Activated naive CD4-positive, alpha-beta T cell treated with anti-CD3 and anti-CD28 coated beads, Interleukin-2, amount 50 U/mL, for 24 hours (primary cell): ENCODE data around the gene UVRAG.

Experiments used
- H3K27ac Mint-ChIP-seq: one replicate; pipeline ENCODE4 v1.8.0; 2021; ENCODE audit warnings: mild to moderate bottlenecking, mixed read lengths
- H3K27me3 Mint-ChIP-seq: one replicate; pipeline ENCODE4 v1.8.0; 2021; ENCODE audit warnings: mixed read lengths
- H3K36me3 Mint-ChIP-seq: one replicate; pipeline ENCODE4 v1.8.0; 2021; ENCODE audit warnings: mixed read lengths
- H3K4me1 Mint-ChIP-seq: one replicate; pipeline ENCODE4 v1.8.0; 2021; ENCODE audit warnings: mixed read lengths
- H3K4me3 Mint-ChIP-seq: one replicate; pipeline ENCODE4 v1.8.0; 2021; ENCODE audit warnings: mild to moderate bottlenecking, mixed read lengths
- H3K9me3 Mint-ChIP-seq: one replicate; pipeline ENCODE4 v1.8.0; 2021; ENCODE audit warnings: mixed read lengths

The UVRAG gene

GRCh38 chr11:76090174-76090573, 275.2 kb downstream of the UVRAG start:
- no peak overlapping the region for H3K4me3 Mint-ChIP-seq
- no peaks in the 10 kb centered on the region for H3K27me3 Mint-ChIP-seq
- no peak overlapping the region for H3K27ac Mint-ChIP-seq
- H3K9me3 Mint-ChIP-seq = peaks cover 16% of the 10 kb centered on the region
- peaks cover 35% of the 10 kb centered on the region for H3K36me3 Mint-ChIP-seq
- no peaks in the 10 kb centered on the region for H3K4me1 Mint-ChIP-seq

GRCh38 chr11:76090821-76091220, 275.8 kb downstream of the UVRAG start:
- H3K27ac Mint-ChIP-seq = no peak overlapping the region
- no peaks in the 10 kb centered on the region for H3K27me3 Mint-ChIP-seq
- H3K4me1 Mint-ChIP-seq = no peaks in the 10 kb centered on the region
- peaks cover 16% of the 10 kb centered on the region for H3K9me3 Mint-ChIP-seq
- peaks cover 35% of the 10 kb centered on the region for H3K36me3 Mint-ChIP-seq
- H3K4me3 Mint-ChIP-seq = no peak overlapping the region

GRCh38 chr11:76094740-76095139, 279.7 kb downstream of the UVRAG start:
- Mint-ChIP-seq H3K27me3 (no peaks in the 10 kb centered on the region), H3K36me3 (peaks cover 23% of the 10 kb centered on the region), H3K4me1 (peaks cover 6% of the 10 kb centered on the region), H3K4me3 (no peak overlapping the region), H3K27ac (no peak overlapping the region), H3K9me3 (peaks cover 16% of the 10 kb centered on the region)

GRCh38 chr11:76095891-76096290, 280.9 kb downstream of the UVRAG start:
- Mint-ChIP-seq H3K4me3 (no peak overlapping the region), H3K27ac (no peak overlapping the region), H3K36me3 (peaks cover 19% of the 10 kb centered on the region), H3K4me1 (peaks cover 6% of the 10 kb centered on the region), H3K9me3 (peaks cover 8% of the 10 kb centered on the region), H3K27me3 (no peaks in the 10 kb centered on the region)

GRCh38 chr11:76096552-76096951, 281.5 kb downstream of the UVRAG start:
- Mint-ChIP-seq H3K4me1 (peaks cover 6% of the 10 kb centered on the region), H3K36me3 (peaks cover 13% of the 10 kb centered on the region), H3K4me3 (no peak overlapping the region), H3K27me3 (no peaks in the 10 kb centered on the region), H3K9me3 (peaks cover under 1% of the 10 kb centered on the region), H3K27ac (no peak overlapping the region)

- H3K9me3 Mint-ChIP-seq = no peaks in the 10 kb centered on the region
- peaks cover 7% of the 10 kb centered on the region for H3K36me3 Mint-ChIP-seq
- H3K27me3 Mint-ChIP-seq = no peaks in the 10 kb centered on the region
- H3K4me1 Mint-ChIP-seq = no peaks in the 10 kb centered on the region
- no peak overlapping the region for H3K4me3 Mint-ChIP-seq
- no peak overlapping the region for H3K27ac Mint-ChIP-seq
Measured at GRCh38 chr11:76102802-76103201, 287.8 kb downstream of the UVRAG start.

GRCh38 chr11:76103460-76103859, 288.4 kb downstream of the UVRAG start:
- Mint-ChIP-seq H3K36me3 (peaks cover 5% of the 10 kb centered on the region), H3K9me3 (no peaks in the 10 kb centered on the region), H3K4me3 (no peak overlapping the region), H3K4me1 (no peaks in the 10 kb centered on the region), H3K27ac (no peak overlapping the region), H3K27me3 (no peaks in the 10 kb centered on the region)

- H3K4me3 Mint-ChIP-seq = no peak overlapping the region
- H3K27me3 Mint-ChIP-seq = no peaks in the 10 kb centered on the region
- no peaks in the 10 kb centered on the region for H3K9me3 Mint-ChIP-seq
- H3K36me3 Mint-ChIP-seq = peaks cover 5% of the 10 kb centered on the region
- H3K4me1 Mint-ChIP-seq = no peaks in the 10 kb centered on the region
- no peak overlapping the region for H3K27ac Mint-ChIP-seq
Measured at GRCh38 chr11:76104285-76104684, 289.3 kb downstream of the UVRAG start.

DNA sequence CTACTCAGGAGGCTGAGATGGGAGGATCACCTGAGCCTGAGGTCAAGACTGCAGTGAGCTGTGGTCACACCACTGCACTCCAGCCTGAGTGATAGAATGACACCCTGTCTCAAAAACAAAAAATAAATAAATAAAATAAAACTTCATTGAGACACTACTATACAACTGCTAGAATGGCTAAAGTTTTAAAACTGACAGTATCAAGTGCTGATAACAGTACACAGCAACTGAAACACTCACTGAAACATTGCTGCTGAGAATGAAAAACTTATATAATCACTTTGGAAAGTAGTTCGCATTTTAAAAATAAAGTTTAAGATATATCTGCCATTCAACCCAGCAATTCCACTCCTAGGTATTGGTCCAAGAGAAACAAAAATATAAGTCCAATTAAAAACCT, 290.6 kb downstream of the UVRAG start:
- no peaks in the 10 kb centered on the region for H3K9me3 Mint-ChIP-seq
- H3K27ac Mint-ChIP-seq = no peak overlapping the region
- peaks cover 3% of the 10 kb centered on the region for H3K36me3 Mint-ChIP-seq
- H3K27me3 Mint-ChIP-seq = no peaks in the 10 kb centered on the region
- H3K4me1 Mint-ChIP-seq = no peaks in the 10 kb centered on the region
- H3K4me3 Mint-ChIP-seq = no peak overlapping the region

GRCh38 chr11:76107971-76108370, 293.0 kb downstream of the UVRAG start:
- no peaks in the 10 kb centered on the region for H3K27me3 Mint-ChIP-seq
- H3K4me1 Mint-ChIP-seq = no peaks in the 10 kb centered on the region
- H3K36me3 Mint-ChIP-seq = peaks cover 7% of the 10 kb centered on the region
- H3K4me3 Mint-ChIP-seq = no peak overlapping the region
- H3K27ac Mint-ChIP-seq = no peak overlapping the region
- no peaks in the 10 kb centered on the region for H3K9me3 Mint-ChIP-seq

DNA sequence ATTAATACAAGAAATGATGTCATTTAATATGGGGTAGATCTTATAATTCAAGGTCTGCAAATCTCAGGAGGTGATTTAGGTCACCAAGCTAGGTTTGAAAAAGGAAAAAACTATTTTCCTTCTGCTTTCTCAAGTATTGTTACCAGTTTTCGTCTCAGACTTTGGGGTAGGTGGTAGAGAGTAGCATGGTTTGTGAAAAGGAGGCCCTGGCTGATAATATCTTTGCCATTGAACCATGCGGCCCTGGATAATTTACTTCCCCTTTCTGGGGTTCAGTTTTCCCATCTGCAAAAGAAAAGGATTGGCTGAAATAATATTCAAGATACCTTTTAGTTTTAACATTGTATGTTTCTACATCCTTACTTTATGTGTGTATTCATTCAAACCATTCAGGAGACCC, 299.2 kb downstream of the UVRAG start:
- no peaks in the 10 kb centered on the region for H3K4me1 Mint-ChIP-seq
- H3K27ac Mint-ChIP-seq = no peak overlapping the region
- no peak overlapping the region for H3K4me3 Mint-ChIP-seq
- H3K36me3 Mint-ChIP-seq = peaks cover 17% of the 10 kb centered on the region
- H3K9me3 Mint-ChIP-seq = no peaks in the 10 kb centered on the region
- no peaks in the 10 kb centered on the region for H3K27me3 Mint-ChIP-seq

DNA sequence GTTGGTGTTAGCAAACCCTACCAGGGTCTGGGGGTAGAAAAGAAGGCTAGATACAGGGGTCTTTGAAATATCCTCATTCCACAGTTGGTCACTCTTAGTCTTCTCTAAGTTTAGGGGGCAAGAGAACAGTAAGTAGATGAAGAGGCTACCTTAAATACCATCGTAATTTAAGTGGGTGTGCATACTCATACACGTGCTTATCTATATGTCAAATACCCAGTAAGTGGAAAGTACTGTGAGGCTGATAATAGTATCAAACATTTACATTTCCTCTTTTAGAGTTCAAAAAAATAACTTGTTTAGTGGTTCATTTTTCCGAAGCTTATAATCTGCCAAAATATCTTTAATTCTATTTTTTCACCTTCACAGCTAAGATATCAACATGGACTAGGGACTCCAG, 300.5 kb downstream of the UVRAG start:
- Mint-ChIP-seq H3K4me1 (no peaks in the 10 kb centered on the region), H3K4me3 (no peak overlapping the region), H3K36me3 (peaks cover 15% of the 10 kb centered on the region), H3K9me3 (no peaks in the 10 kb centered on the region), H3K27ac (no peak overlapping the region), H3K27me3 (no peaks in the 10 kb centered on the region)

DNA sequence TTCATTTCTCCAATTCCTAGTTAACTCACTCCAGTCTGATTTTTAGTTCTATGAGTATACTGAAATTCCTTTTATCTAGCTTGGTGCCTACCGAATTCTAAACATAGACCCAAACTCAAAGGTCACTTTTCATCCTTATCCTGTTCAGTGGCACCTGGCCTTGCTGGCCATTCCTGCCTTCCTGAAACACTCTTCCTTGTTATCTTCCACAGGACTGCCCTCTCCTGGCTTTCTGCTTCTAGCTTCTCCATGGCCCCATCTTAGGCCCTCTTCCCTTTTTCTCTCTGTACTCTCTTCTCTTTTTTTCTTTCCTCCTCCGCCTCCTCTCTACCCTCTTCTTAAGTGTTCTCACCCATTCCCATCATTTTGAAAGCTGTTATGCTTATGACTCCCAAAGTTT, 304.0 kb downstream of the UVRAG start:
- Mint-ChIP-seq H3K4me3 (no peak overlapping the region), H3K27ac (no peak overlapping the region), H3K36me3 (peaks cover 13% of the 10 kb centered on the region), H3K4me1 (no peaks in the 10 kb centered on the region), H3K9me3 (no peaks in the 10 kb centered on the region), H3K27me3 (no peaks in the 10 kb centered on the region)

GRCh38 chr11:76119779-76120178, 304.8 kb downstream of the UVRAG start:
- Mint-ChIP-seq H3K9me3 (no peaks in the 10 kb centered on the region), H3K4me3 (no peak overlapping the region), H3K4me1 (no peaks in the 10 kb centered on the region), H3K27ac (no peak overlapping the region), H3K27me3 (no peaks in the 10 kb centered on the region), H3K36me3 (peaks cover 13% of the 10 kb centered on the region)

- peaks cover 11% of the 10 kb centered on the region for H3K36me3 Mint-ChIP-seq
Measured at GRCh38 chr11:76120513-76121101, 305.6 kb downstream of the UVRAG start.

DNA sequence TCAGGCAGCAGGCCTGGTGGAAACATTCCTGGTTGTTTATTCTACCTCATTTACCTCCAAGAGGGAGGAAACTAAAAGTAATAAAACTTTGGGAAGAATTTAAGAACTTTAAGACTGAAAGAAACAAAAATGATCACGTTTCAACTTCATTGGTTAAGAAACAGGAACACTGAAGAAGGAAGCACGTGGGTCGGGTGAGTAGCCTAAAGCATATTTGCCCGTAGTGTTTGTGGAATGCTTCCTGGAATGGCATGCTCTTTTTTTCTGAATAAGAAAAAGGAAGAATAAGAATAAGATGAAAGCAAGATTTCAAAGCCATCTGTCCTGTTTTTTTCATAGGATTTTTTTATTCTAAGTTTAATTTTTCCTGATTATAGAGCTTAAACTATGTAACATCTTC, 308.2 kb downstream of the UVRAG start:
- H3K27ac Mint-ChIP-seq = no peak overlapping the region
- no peaks in the 10 kb centered on the region for H3K9me3 Mint-ChIP-seq
- peaks cover 9% of the 10 kb centered on the region for H3K36me3 Mint-ChIP-seq
- no peaks in the 10 kb centered on the region for H3K27me3 Mint-ChIP-seq
- peaks cover 3% of the 10 kb centered on the region for H3K4me1 Mint-ChIP-seq
- H3K4me3 Mint-ChIP-seq = no peak overlapping the region

More at GRCh38 chr11:76120513-76121101, 305.6 kb downstream of the UVRAG start:
- no peaks in the 10 kb centered on the region for H3K27me3 Mint-ChIP-seq
- no peaks in the 10 kb centered on the region for H3K9me3 Mint-ChIP-seq
- no peaks in the 10 kb centered on the region for H3K4me1 Mint-ChIP-seq
- H3K4me3 Mint-ChIP-seq = no peak overlapping the region
- H3K27ac Mint-ChIP-seq = no peak overlapping the region
